Loucy (cell line): ENCODE data around the gene MPC1.

Experiments
- CTCF ChIP-seq: fragments of 200-600 bp; sonication (generic); conservative IDR thresholded peaks from 2 replicates; pipeline ENCODE4 v1.5.1; 2014; ENCODE audit warnings: mild to moderate bottlenecking, antibody characterized with exemption, low read length
- EZH2phosphoT487 ChIP-seq: fragments of 200-600 bp; IDR thresholded peaks from 2 replicates; pipeline ENCODE4 v1.6.1; 2018; ENCODE audit warnings: antibody characterized with exemption, mild to moderate bottlenecking, moderate library complexity, borderline replicate concordance

DNA sequence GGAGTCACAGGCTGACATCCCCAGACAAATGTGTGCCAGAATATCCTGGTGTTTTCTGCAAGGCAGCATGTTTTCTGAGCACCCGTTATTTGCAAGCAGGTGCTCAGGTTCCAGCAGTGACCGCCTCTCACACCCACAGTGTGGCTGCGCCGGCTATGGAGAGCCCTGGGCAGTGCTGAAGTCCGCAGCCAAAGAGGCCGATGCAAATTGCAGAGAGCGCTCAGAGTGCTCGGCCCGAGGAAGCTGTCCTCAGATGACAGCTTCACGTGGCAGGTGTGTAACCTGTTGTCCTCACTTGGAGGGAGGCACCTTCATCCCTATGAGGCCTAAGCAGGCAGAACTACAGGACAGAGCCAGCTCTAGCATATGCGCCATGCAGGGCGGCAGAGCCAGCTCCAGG lies 23.5 kb upstream of the MPC1 start:
- TF ChIP-seq CTCF: no peak
- TF ChIP-seq EZH2phosphoT487: no peak
